ENCODE data around the gene PRTN3. TPM values are rescaled to one million over a fixed set of nuclear protein-coding genes. Genes with fewer than 3 reads are reported as not detected.
"Not testable (repeated sequence)": the region's sequence is repeated elsewhere in the genome, so short reads cannot be mapped to it uniquely, and the experiment has no call there.

Gene PRTN3
- polyA plus RNA-seq, 1 donor: 0.67 TPM

- no peak for DNase-seq
Measured at GRCh38 chr19:845707-846521, 5.1 kb downstream of the PRTN3 start.

DNA sequence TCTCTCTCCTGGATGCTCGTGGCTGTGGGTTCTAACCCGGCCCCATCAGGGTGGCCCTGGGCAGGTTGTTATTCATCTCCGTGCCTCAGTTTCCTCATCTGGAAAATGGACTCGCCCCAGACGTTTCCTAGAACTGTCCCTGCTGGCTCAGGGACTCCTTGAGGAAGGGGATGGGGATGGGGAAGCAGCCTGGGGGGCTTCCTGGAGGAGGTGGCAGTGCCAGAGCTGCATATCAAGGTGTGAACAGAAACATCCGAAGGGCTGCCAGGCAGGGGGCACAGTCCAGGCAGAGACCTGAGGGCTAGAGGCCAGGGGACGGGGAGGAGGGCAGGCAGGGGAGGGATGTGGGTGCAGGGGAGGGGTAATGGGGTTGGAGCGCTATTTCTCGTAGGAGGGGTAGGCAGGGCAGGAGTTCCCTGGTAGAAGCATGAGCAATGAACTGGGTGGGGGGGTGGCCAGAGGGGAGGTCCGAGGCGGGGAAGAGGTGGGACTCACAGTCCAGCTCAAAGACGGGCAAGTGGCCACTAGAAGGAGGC lies 7.7 kb downstream of the PRTN3 start:
- no peak for DNase-seq

DNA sequence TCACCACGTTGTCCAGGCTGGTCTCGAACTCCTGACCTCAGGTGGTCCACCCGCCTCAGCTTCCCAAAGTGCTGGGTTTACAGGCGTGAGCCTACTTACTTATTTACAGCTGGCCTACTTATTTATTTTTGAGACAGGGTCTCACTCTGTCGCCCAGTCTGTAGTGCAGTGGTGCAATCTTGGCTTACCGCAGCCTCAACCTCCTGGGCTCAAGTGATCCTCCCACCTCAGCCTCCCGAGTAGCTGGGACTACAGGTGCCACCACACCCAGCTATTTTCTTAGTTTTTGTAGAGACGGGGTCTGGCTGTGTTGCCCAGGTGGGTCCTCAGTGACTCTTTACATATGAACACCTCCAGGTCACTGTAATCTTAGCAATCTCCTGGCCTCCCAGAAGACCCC lies 8.4 kb downstream of the PRTN3 start:
- DNase-seq: not testable (repeated sequence)

DNA sequence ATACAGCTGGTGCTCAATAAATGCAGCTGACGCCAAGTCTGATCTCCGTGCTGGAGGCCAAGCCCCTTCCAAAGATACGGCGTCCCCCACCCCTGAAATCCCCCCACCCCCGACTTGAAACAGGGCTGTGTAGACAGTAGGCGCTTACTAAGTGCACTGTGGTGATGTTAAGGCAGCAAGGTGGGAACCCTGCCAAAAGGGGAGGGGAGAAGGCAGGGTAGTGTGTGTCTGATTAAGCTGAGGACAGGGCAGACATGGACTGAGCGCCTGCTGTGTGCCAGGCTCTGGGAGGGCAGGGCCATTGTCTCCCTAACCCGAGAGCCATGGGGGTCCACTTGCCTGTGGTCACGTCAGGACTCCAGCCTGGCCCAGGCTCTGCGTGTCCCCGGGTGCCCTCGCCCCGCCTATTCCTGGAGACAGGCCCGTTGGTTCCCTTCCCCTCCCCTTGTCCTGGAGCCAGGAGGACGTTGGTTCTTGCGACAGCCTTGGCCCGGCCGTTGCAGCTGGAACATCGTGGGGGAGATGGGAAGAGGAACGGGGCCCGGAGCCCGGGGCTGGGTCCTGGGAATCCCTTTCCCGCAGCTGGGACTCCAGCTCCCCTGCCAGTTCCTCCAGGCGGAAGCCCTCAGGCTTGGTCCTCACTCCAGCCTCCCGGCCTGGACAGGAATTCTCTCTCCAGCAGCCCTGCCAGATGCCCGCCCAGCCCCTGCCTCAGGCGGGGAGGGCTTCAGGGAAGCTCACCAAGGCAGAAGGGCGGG lies 9.6 kb downstream of the PRTN3 start:
- no peak for DNase-seq

DNA sequence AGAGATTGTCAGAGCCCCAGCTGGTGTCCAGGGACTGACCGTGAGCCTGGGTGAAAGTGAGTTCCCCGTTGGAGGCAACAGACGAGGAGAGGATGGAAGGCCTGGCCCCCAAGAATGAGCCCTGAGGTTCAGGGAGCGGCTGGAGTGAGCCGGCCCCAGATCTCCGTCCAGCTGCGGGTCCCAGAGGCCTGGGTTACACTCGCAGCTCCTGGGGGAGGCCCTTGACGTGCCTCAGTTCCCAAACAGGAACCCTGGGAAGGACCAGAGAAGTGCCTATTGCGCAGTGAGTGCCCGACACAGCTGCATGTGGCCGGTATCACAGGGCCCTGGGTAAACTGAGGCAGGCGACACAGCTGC lies 10.2 kb downstream of the PRTN3 start:
- DNase-seq: no peak

DNA sequence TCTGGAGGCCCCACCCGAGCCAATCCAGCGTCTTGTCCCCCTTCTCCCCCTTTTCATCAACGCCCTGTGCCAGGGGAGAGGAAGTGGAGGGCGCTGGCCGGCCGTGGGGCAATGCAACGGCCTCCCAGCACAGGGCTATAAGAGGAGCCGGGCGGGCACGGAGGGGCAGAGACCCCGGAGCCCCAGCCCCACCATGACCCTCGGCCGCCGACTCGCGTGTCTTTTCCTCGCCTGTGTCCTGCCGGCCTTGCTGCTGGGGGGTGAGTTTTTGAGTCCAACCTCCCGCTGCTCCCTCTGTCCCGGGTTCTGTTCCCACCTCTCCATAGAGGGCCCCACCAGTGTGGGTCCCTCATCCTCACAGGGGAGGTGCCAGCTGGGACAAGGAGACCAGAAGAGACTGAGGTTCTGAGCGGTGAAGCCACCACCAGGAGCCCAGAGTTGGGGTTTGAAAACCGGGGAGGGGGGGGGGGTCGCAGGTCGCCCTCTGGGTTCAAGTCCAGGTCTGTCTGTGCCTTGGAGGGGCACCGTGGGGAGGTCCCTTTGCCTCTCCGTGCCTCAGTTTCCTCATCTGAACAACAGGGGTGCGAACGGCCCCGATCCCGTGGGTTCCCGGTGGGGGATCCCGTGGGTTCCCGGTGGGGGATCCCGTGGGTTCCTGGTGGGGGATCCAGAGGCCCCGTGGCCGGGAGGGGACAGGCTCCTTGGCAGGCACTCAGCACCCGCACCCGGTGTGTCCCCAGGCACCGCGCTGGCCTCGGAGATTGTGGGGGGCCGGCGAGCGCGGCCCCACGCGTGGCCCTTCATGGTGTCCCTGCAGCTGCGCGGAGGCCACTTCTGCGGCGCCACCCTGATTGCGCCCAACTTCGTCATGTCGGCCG lies 11.6 kb downstream of the PRTN3 start, which contains the start of gene ELANE:
TSS of gene ELANE (plus strand) at position 168 of the 878 bp plus-strand sequence. CDS start at position 194, 26 bp downstream.
- no peak for DNase-seq

DNA sequence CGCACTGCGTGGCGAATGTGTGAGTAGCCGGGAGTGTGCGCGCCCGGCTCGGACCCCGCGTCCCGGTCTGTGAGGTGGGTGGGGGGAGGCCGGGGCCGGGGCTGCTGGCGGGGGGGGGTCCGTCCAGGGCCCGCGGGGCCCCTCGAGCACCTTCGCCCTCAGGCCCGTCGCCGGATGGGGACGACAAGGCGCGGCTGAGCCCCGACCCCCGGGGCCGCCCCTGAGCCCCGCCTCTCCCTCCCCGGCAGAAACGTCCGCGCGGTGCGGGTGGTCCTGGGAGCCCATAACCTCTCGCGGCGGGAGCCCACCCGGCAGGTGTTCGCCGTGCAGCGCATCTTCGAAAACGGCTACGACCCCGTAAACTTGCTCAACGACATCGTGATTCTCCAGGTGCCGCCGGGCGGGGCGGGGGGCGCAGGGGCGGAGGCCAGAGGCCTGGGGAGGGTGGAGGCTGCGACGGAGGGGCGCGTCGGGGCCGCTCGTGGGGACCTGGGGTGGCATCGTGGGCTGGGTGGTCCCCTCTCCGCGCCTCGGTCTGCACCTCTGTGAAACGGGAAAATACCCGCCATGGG lies 12.3 kb downstream of the PRTN3 start:
- DNase-seq: no peak

DNA sequence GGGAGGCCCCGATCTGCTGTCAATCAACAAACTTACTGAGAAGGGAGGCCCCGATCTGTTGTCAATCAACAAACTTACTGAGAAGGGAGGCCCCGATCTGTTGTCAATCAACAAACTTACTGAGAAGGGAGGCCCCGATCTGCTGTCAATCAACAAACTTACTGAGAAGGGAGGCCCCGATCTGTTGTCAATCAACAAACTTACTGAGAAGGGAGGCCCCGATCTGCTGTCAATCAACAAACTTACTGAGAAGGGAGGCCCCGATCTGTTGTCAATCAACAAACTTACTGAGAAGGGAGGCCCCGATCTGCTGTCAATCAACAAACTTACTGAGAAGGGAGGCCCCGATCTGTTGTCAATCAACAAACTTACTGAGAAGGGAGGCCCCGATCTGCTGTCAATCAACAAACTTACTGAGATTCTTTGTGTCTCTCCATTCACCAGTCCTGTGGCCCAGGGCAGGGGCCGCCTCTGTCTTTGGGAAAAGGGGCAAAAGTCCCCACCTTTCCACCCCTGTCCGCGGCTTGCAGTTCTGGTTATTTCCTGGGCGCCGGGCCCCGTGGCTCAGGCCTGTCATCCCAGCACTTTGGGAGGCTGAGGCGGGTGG lies 12.9 kb downstream of the PRTN3 start:
- DNase-seq: not testable (repeated sequence)

DNA sequence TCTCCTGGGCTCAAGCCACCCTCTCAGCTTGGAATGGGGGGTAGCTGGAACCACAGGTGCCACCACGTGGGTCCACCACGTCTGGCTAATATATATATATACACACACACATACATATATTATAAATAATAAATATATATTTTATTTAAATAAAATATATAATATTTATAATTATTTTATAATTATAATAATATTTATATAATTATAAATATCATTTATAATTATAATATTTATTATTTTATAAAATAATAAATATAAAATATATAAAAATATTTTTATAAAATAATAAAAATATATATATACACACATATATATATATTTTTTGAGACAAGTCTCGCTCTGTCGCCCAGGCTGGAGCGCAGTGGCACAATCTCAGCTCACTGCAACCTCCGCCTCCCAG lies 13.8 kb downstream of the PRTN3 start:
- DNase-seq: no peak

DNA sequence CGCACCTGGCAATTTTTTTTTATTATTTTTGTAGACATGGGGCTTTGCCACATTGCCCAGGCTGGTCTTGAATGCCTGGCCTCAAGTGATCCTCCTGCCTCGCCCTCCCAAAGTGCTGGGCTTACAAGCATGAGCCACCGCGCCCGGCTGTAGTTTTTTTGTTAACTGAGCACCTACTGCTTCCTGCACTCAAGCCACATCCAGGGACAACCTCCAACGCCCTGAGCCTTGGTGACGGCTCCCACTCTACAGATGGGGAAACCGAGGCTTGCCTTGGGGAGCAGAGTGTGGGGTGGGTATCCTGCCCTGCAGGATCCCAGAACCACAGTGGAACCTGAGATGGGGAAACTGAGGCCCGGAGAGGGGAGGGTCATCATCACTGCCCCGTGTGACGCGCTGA lies 14.3 kb downstream of the PRTN3 start:
- no peak for DNase-seq

DNA sequence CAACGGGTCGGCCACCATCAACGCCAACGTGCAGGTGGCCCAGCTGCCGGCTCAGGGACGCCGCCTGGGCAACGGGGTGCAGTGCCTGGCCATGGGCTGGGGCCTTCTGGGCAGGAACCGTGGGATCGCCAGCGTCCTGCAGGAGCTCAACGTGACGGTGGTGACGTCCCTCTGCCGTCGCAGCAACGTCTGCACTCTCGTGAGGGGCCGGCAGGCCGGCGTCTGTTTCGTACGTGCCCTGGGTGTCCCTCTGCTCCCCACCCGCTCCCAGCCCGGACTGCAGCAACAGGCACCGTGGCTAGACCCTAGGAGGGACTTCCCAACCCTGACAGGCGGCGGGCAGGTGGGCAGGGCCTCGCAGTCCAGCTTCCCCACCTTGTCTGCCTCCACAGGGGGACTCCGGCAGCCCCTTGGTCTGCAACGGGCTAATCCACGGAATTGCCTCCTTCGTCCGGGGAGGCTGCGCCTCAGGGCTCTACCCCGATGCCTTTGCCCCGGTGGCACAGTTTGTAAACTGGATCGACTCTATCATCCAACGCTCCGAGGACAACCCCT lies 14.8 kb downstream of the PRTN3 start:
- no peak for DNase-seq

- DNase-seq: no peak
Measured at GRCh38 chr19:858284-858683, 17.5 kb downstream of the PRTN3 start.

DNA sequence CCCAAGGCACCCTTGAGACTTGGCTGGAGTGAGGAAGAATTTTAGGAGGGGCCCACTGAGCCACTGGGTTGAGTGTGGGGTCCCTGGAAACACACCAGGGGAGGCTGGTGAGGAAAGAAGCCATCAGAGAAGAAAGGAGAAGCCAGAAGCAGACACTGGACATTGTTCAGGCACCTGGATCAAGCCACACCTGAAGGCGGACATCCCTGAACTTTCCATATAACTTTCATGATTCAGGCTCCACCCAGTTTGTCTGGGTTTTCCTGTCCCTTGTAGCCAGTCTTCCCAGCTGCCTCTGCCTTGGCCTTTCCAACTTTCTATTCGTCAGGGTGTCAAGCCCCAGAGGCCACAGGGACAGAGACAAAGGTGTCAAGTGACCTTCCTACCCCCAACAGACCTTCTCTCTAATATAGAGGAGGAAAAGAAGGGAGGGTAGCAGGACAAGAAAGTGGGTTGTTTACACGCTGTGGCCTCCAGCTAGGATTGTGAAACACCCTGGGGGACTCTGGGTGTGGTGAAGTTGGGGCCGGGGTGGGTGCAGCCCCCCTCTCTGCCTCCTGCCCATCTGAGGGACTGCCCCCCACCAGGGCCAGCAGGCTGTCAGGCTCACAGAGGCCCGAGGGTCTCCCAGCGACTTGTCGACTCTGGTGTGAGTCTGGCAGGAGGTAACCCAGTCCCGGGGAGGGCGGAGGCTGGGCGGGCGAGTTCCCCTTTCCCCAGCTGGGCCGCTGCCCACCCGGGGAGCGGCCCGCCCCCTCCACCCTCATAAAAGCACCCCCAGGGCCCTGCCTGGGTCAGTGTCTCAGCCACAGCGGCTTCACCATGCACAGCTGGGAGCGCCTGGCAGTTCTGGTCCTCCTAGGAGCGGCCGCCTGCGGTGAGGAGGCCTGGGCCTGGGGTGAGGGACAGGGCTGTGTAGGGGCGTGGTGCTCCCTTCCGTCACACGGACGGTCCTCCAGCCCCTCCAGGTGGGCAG lies 18.4 kb downstream of the PRTN3 start, which contains the start of gene CFD:
TSS of gene CFD (plus strand) at position 797 of the 976 bp plus-strand sequence. CDS start at position 823, 26 bp downstream.
- no peak for DNase-seq

GRCh38 chr19:861141-861755 lies 20.4 kb downstream of the PRTN3 start:
- DNase-seq: no peak

DNA sequence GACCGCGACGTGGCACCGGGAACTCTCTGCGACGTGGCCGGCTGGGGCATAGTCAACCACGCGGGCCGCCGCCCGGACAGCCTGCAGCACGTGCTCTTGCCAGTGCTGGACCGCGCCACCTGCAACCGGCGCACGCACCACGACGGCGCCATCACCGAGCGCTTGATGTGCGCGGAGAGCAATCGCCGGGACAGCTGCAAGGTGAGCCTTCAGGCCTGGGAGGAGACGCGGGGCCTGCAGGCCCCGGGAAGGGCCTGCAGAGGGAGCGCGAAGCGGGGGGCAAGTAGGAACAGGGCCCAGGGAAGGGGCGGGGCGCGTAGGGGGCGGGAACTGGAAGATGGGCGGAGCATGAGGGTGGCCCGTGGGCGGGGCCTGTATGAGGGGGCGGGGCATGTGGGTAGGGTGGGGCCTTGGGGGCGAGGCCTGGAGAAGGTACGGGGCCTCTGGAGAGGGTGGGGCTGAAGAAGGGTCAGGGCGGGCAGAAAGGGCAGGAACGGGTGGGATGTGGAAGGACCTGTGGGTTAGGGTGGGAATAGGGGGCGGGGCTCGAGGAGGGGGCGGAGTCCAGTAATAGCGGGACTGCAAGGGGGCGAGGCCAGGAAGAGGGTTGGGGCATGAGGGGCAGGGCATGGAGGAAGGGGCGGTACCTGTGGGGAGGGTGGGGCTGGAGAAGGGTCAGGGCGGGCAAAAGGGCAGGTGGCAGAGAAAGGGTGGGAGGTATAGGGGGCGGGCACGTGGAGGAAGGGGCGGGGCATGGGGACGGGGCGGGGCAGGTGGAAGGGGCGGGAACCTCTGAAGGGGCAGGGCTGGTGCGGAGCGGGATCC lies 21.2 kb downstream of the PRTN3 start:
- DNase-seq: no peak

DNA sequence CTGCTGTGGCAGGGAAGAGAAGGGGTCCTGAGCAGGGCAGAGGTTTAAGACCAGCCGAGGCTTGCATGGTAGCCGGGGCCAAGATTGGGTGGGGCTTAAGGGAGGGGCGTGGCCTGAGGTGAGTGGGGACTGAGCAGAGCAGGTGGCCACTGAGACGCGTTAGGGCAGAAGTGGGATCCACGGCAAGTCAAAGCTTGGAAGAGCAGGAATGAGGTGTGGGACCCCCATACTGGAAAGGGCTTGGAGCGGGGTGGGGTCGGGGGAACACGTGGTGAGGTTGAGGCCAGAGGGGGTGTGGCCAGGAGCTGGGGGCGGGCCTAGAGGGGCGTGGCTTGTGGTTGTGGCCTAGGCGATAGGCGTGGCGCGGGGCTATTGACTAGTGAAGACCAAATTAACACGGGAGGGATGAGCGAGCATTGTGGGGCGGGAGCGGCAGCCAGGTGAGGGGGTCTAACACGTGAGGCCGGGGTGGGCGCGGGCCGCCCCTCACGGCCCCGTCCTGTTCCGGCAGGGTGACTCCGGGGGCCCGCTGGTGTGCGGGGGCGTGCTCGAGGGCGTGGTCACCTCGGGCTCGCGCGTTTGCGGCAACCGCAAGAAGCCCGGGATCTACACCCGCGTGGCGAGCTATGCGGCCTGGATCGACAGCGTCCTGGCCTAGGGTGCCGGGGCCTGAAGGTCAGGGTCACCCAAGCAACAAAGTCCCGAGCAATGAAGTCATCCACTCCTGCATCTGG lies 21.9 kb downstream of the PRTN3 start:
- no peak for DNase-seq

DNA sequence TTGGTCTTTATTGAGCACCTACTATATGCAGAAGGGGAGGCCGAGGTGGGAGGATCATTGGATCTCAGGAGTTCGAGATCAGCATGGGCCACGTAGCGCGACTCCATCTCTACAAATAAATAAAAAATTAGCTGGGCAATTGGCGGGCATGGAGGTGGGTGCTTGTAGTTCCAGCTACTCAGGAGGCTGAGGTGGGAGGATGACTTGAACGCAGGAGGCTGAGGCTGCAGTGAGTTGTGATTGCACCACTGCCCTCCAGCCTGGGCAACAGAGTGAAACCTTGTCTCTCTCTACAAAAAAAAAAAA lies 22.5 kb downstream of the PRTN3 start:
- no peak for DNase-seq

All from left kidney (tissue), 2 donors.